ENCODE measurements around the gene RGL3. TPM values are rescaled to one million over a fixed set of nuclear protein-coding genes. Genes with fewer than 3 reads are reported as not detected.

Gene RGL3
- total and polyA plus RNA-seq, 10 of the 15 experiments (the other 5 are each of a cell fraction or from before 2014, with no cell fraction given): not detected

DNA sequence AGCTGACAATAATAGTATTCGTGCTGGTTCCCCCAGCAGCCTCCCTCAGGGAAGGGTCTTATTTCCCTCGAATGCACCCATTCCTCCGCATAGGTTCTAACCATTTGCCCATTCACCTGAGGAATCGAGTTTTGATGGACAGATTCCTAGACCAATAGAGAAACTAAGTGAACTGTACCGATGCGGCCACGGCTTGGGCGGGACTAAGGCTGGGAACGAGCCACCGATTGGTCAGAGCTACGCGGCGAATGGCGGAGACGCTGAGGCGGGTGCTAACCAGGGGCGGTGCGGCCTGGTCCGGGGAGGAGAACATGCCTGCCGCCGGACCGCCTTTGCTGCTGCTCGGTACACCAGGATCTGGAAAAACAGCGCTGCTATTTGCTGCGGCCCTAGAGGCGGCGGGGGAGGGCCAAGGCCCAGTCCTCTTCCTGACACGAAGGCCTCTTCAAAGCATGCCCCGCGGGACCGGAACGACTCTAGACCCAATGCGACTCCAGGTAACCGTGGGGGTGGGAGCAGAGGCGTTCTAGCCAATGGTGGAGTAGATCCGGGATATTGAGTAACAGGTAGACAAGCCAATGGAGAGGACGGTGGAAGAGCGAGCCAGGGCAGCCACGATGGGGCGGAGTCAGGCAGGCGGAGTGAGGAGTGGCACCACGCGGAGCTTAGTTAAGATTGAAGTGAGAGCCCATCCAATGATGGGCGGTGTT lies 44.5 kb downstream of the RGL3 start, which contains the start of gene SWSAP1 (continued):
- no peak for TF ChIP-seq SIX5 (IDR thresholded peaks at IDR 0.05; ENCODE audit: low read depth, low read length, severe bottlenecking)
- TF ChIP-seq, protein P1, sequence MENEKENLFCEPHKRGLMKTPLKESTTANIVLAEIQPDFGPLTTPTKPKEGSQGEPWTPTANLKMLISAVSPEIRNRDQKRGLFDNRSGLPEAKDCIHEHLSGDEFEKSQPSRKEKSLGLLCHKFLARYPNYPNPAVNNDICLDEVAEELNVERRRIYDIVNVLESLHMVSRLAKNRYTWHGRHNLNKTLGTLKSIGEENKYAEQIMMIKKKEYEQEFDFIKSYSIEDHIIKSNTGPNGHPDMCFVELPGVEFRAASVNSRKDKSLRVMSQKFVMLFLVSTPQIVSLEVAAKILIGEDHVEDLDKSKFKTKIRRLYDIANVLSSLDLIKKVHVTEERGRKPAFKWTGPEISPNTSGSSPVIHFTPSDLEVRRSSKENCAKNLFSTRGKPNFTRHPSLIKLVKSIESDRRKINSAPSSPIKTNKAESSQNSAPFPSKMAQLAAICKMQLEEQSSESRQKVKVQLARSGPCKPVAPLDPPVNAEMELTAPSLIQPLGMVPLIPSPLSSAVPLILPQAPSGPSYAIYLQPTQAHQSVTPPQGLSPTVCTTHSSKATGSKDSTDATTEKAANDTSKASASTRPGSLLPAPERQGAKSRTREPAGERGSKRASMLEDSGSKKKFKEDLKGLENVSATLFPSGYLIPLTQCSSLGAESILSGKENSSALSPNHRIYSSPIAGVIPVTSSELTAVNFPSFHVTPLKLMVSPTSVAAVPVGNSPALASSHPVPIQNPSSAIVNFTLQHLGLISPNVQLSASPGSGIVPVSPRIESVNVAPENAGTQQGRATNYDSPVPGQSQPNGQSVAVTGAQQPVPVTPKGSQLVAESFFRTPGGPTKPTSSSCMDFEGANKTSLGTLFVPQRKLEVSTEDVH (IDR thresholded peaks at IDR 0.05; ENCODE audit: low read depth, partially characterized antibody): no peak
- no peak for TF ChIP-seq CHD4 (IDR thresholded peaks at IDR 0.05)
- peak; percentile 64; the same call in 1 of the 2 replicates for TF ChIP-seq NBN (IDR thresholded peaks at IDR 0.05)
- TF ChIP-seq TCF12 (IDR thresholded peaks at IDR 0.05; ENCODE audit: low read depth, low read length): no peak
- no peak; the same call in 1 of the 2 replicates for TF ChIP-seq RAD51 (IDR thresholded peaks at IDR 0.05)
- TF ChIP-seq FOXK2 (IDR thresholded peaks at IDR 0.05): no peak
- TF ChIP-seq STAT1 (conservative IDR thresholded peaks at IDR 0.05): peak; percentile 95
- peak; percentile 49 for TF ChIP-seq MEF2B (IDR thresholded peaks at IDR 0.05; ENCODE audit: partially characterized antibody, poor library complexity, severe bottlenecking)
- TF ChIP-seq IRF4 (IDR thresholded peaks at IDR 0.05; ENCODE audit: low read depth, low read length): 0 out of 2 replicates have a peak, but pooled peaks have one; percentile 9
- no peak for TF ChIP-seq ZNF592 (IDR thresholded peaks at IDR 0.05)
- no peak; the same call in 2 of the 3 replicates for TF ChIP-seq POU2F2 (IDR thresholded peaks at IDR 0.05; ENCODE audit: borderline replicate concordance, low read depth, low read length)
- TF ChIP-seq SRF (IDR thresholded peaks at IDR 0.05; ENCODE audit: low read depth in 2 of 2, low read length in 2 of 2): no peak
- TF ChIP-seq SUZ12 (IDR thresholded peaks at IDR 0.05; ENCODE audit: unreplicated experiment): no peak
- TF ChIP-seq ETV6 (conservative IDR thresholded peaks at IDR 0.05 in 1 of 2, IDR thresholded peaks at IDR 0.05 in 1 of 2; ENCODE audit: borderline replicate concordance in 1 of 2, low read depth in 1 of 2): no peak
- peak; percentile 67 for TF ChIP-seq RELA (IDR thresholded peaks at IDR 0.05; ENCODE audit: borderline replicate concordance, partially characterized antibody)
- TF ChIP-seq, protein P2, sequence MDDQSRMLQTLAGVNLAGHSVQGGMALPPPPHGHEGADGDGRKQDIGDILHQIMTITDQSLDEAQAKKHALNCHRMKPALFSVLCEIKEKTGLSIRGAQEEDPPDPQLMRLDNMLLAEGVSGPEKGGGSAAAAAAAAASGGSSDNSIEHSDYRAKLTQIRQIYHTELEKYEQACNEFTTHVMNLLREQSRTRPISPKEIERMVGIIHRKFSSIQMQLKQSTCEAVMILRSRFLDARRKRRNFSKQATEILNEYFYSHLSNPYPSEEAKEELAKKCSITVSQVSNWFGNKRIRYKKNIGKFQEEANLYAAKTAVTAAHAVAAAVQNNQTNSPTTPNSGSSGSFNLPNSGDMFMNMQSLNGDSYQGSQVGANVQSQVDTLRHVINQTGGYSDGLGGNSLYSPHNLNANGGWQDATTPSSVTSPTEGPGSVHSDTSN (IDR thresholded peaks at IDR 0.05; ENCODE audit: insufficient replicate concordance, low read depth, low read length): peak; percentile 97
- peak; percentile 84 for TF ChIP-seq SIN3A (IDR thresholded peaks at IDR 0.05; ENCODE audit: low read depth, low read length)
- TF ChIP-seq TBL1XR1 (IDR thresholded peaks at IDR 0.05; ENCODE audit: low read depth, low read length): no peak
- TF ChIP-seq ZNF207 (IDR thresholded peaks at IDR 0.05; ENCODE audit: borderline replicate concordance): peak; percentile 86; the same call in 1 of the 2 replicates
- peak; percentile 91 for TF ChIP-seq KLF5 (IDR thresholded peaks at IDR 0.05; ENCODE audit: partially characterized antibody)
- no peak for TF ChIP-seq PAX8 (IDR thresholded peaks at IDR 0.05)
- peak; percentile 87 for TF ChIP-seq CHD2 (IDR thresholded peaks at IDR 0.05; ENCODE audit: borderline replicate concordance, low read depth, low read length)

Measured in GM12878 (cell line).